GM19438 (cell line): ENCODE results near the gene REPS1.

ENCODE experiments used
- ATAC-seq: cut with Tn5 transposase; IDR thresholded peaks from one replicate; pipeline ENCODE4 v1.9.1; 2021; ENCODE audit warnings: low read depth; ENCODE audit not compliant: unreplicated experiment

Gene REPS1

GRCh38 chr6:138972226-138972665 lies 15.8 kb downstream of the REPS1 start:
- ATAC-seq = no peak

- ATAC-seq = no peak
Measured at GRCh38 chr6:138971601-138972000, 16.5 kb downstream of the REPS1 start.

GRCh38 chr6:138970856-138971425 lies 17.1 kb downstream of the REPS1 start:
- no peak for ATAC-seq

- ATAC-seq = no peak
Measured at GRCh38 chr6:138970159-138970558, 17.9 kb downstream of the REPS1 start.

- no peak for ATAC-seq
Measured at GRCh38 chr6:138966870-138967269, 21.2 kb downstream of the REPS1 start.

GRCh38 chr6:138965971-138966370 lies 22.1 kb downstream of the REPS1 start:
- ATAC-seq = no peak

- ATAC-seq = no peak
Measured at GRCh38 chr6:138965291-138965874, 22.7 kb downstream of the REPS1 start.

GRCh38 chr6:138964012-138964411 lies 24.0 kb downstream of the REPS1 start:
- ATAC-seq = no peak

GRCh38 chr6:138963531-138963930 lies 24.5 kb downstream of the REPS1 start:
- no peak for ATAC-seq

GRCh38 chr6:138963119-138963518 lies 24.9 kb downstream of the REPS1 start:
- ATAC-seq = no peak

- ATAC-seq = no peak
Measured at GRCh38 chr6:138959521-138959920, 28.5 kb downstream of the REPS1 start.

- ATAC-seq = no peak
Measured at GRCh38 chr6:138958595-138958994, 29.5 kb downstream of the REPS1 start.

- no peak for ATAC-seq
Measured at GRCh38 chr6:138957903-138958302, 30.1 kb downstream of the REPS1 start.

- ATAC-seq = no peak
Measured at GRCh38 chr6:138957484-138957883, 30.6 kb downstream of the REPS1 start.

- ATAC-seq = no peak
Measured at GRCh38 chr6:138956244-138956924, 31.7 kb downstream of the REPS1 start.

- no peak for ATAC-seq
Measured at GRCh38 chr6:138955262-138955661, 32.8 kb downstream of the REPS1 start.

GRCh38 chr6:138953451-138953850 lies 34.6 kb downstream of the REPS1 start:
- ATAC-seq = no peak

- no peak for ATAC-seq
Measured at GRCh38 chr6:138948546-138949179, 39.4 kb downstream of the REPS1 start.

GRCh38 chr6:138948004-138948403 lies 40.0 kb downstream of the REPS1 start:
- no peak for ATAC-seq

- ATAC-seq = no peak
Measured at GRCh38 chr6:138945354-138945753, 42.7 kb downstream of the REPS1 start.

- no peak for ATAC-seq
Measured at GRCh38 chr6:138944412-138944811, 43.6 kb downstream of the REPS1 start.
